GM23338 (cell line): ENCODE measurements around the gene FOXA1.

Experiments
- CREB1 ChIP-seq: fragments of 250-450 bp; sonication (Bioruptor Pico); IDR thresholded peaks from 2 replicates; pipeline ENCODE4 v1.5.0; 2020; ENCODE audit warnings: low read depth, mild to moderate bottlenecking, moderate library complexity
- CTCF ChIP-seq, 2 experiments: fragments of 200-600 bp in 1 of 2; sonication (generic) in 1 of 2; conservative IDR thresholded peaks; 2 replicates each; pipeline versions ENCODE4 v1.5.1 to v1.6.1; 2016 to 2017; ENCODE audit warnings: antibody characterized with exemption in 2 of 2, low read depth in 2 of 2, mild to moderate bottlenecking in 2 of 2, moderate library complexity in 1 of 2
- EZH2 ChIP-seq: fragments of 200-600 bp; sonication (generic); IDR thresholded peaks from one replicate; pipeline ENCODE4 v1.8.0; 2017; ENCODE audit warnings: antibody characterized with exemption, mild to moderate bottlenecking, low read depth; ENCODE audit not compliant: unreplicated experiment
- EZH2phosphoT487 ChIP-seq: fragments of 200-600 bp; sonication (generic); IDR thresholded peaks from one replicate; pipeline ENCODE4 v1.8.1; 2018; ENCODE audit warnings: antibody characterized with exemption; ENCODE audit not compliant: unreplicated experiment
- JUNB ChIP-seq: IDR thresholded peaks from one replicate; pipeline ENCODE4 v1.6.1; 2016; ENCODE audit warnings: antibody characterized with exemption; ENCODE audit not compliant: unreplicated experiment
- NANOG ChIP-seq: IDR thresholded peaks from 2 replicates; pipeline ENCODE4 v1.6.1; 2016; ENCODE audit warnings: antibody characterized with exemption, borderline replicate concordance
- POLR2AphosphoS5 ChIP-seq: IDR thresholded peaks from 2 replicates; pipeline ENCODE4 v1.6.1; 2016; ENCODE audit warnings: antibody characterized with exemption, low read depth
- REST ChIP-seq: IDR thresholded peaks from one replicate; pipeline ENCODE4 v1.6.1; 2018; ENCODE audit warnings: antibody characterized with exemption; ENCODE audit not compliant: unreplicated experiment
- STAT1 ChIP-seq: IDR thresholded peaks from one replicate; pipeline ENCODE4 v1.6.1; 2016; ENCODE audit warnings: antibody characterized with exemption; ENCODE audit not compliant: unreplicated experiment
- ZNF114 ChIP-seq: fragments of 250-450 bp; sonication (Bioruptor Pico); IDR thresholded peaks from 2 replicates; pipeline ENCODE4 v1.5.0; 2020; ENCODE audit warnings: mild to moderate bottlenecking, moderate library complexity
- ZNF331 ChIP-seq: fragments of 250-450 bp; sonication (Bioruptor Pico); IDR thresholded peaks from 2 replicates; pipeline ENCODE4 v1.5.0; 2020; ENCODE audit warnings: low read depth, mild to moderate bottlenecking, moderate library complexity

DNA sequence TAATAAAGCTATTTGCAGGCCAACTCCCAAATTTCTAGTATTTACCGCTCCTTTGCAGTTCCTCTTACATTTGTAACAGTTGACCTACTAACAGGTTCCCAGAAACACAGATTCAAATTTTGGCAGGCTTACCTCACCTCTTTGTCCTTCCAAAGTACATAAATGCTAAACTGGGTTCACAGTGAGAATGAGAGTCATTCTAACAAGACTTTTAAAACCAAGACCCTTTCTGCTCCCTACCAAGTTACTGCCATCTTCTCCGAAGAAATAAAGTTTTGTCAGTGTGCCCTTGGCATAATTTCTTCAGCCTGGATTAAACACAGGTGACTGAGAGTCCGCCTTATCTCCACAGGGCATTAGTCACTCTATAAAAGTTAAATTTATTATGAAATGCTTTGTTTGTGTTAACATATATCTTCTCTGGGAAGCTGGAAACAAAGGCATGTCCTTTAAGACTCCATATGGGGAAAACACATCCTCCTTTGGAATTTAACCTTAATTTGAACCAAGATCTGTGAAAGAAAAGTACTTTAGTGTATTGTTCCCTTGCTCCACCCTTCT lies 28.2 kb downstream of the FOXA1 start:
- no peak for TF ChIP-seq EZH2phosphoT487
- no peak for TF ChIP-seq CTCF (conservative IDR thresholded peaks at IDR 0.05; ENCODE audit: low read depth in 2 of 2)
- no peak for TF ChIP-seq CREB1 (CRISPR knock-in tag)
- TF ChIP-seq POLR2AphosphoS5, result no peak
- no peak for TF ChIP-seq EZH2
- no peak for TF ChIP-seq REST
- TF ChIP-seq STAT1, result no peak
- TF ChIP-seq ZNF331 (CRISPR knock-in tag), result no peak
- TF ChIP-seq NANOG, result no peak
- no peak for TF ChIP-seq JUNB
- no peak for TF ChIP-seq ZNF114 (CRISPR knock-in tag)
